ENCODE results near the gene NCCRP1.

- no peak for TF ChIP-seq POLR2AphosphoS5 (IDR thresholded peaks at IDR 0.05; ENCODE audit: low read depth, low read length)
- TF ChIP-seq, protein P1, sequence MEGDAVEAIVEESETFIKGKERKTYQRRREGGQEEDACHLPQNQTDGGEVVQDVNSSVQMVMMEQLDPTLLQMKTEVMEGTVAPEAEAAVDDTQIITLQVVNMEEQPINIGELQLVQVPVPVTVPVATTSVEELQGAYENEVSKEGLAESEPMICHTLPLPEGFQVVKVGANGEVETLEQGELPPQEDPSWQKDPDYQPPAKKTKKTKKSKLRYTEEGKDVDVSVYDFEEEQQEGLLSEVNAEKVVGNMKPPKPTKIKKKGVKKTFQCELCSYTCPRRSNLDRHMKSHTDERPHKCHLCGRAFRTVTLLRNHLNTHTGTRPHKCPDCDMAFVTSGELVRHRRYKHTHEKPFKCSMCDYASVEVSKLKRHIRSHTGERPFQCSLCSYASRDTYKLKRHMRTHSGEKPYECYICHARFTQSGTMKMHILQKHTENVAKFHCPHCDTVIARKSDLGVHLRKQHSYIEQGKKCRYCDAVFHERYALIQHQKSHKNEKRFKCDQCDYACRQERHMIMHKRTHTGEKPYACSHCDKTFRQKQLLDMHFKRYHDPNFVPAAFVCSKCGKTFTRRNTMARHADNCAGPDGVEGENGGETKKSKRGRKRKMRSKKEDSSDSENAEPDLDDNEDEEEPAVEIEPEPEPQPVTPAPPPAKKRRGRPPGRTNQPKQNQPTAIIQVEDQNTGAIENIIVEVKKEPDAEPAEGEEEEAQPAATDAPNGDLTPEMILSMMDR (IDR thresholded peaks at IDR 0.05), result no peak
- no peak for TF ChIP-seq RCOR1 (IDR thresholded peaks at IDR 0.05; ENCODE audit: low read length)
- no peak for TF ChIP-seq RFX5 (IDR thresholded peaks at IDR 0.05; ENCODE audit: low read length)
- TF ChIP-seq NRF1 (IDR thresholded peaks at IDR 0.05; ENCODE audit: low read depth, low read length), result no peak
- no peak for TF ChIP-seq TCF12 (IDR thresholded peaks at IDR 0.05)
- no peak for TF ChIP-seq SMC3 (IDR thresholded peaks at IDR 0.05; ENCODE audit: low read depth, low read length)
- TF ChIP-seq GATA2 (CRISPR knock-in tag; IDR thresholded peaks at IDR 0.05), result no peak
- TF ChIP-seq TAF1 (IDR thresholded peaks at IDR 0.05; ENCODE audit: borderline replicate concordance, low read depth, low read length), result no peak
- TF ChIP-seq FOXJ3 (CRISPR knock-in tag; IDR thresholded peaks at IDR 0.05), result no peak
Measured at GRCh38 chr19:39196860-39197562, at the start of gene NCCRP1.
